Endothelial cell of umbilical vein (primary cell): ENCODE results near the gene MTPN.

ENCODE experiments used
- CTCF ChIP-seq, 2 donors: IDR thresholded peaks; 1 replicate in 1 of 2; 2 replicates in 1 of 2; pipeline ENCODE4 v1.5.1; 2011; ENCODE audit warnings: low read length in 2 of 2, mild to moderate bottlenecking in 2 of 2, moderate library complexity in 2 of 2, control low read depth in 1 of 2, inconsistent platforms in 1 of 2, low read depth in 1 of 2; ENCODE audit not compliant: insufficient read depth in 1 of 2; ENCODE audit errors: extremely low read depth in 1 of 2
- EZH2 ChIP-seq: IDR thresholded peaks from 2 replicates; pipeline ENCODE4 v1.6.1; 2012; ENCODE audit warnings: borderline replicate concordance, low read depth, mild to moderate bottlenecking, moderate library complexity, low read length, inconsistent platforms; ENCODE audit not compliant: severe bottlenecking
- FOS ChIP-seq: IDR thresholded peaks from 2 replicates; pipeline ENCODE4 v1.6.1; 2011; ENCODE audit warnings: mild to moderate bottlenecking, low read length, moderate library complexity, borderline replicate concordance; ENCODE audit not compliant: insufficient read depth
- GATA2 ChIP-seq: IDR thresholded peaks from 2 replicates; pipeline ENCODE4 v1.7.0; 2011; ENCODE audit warnings: low read depth, mild to moderate bottlenecking, moderate library complexity, mixed read lengths, low read length; ENCODE audit not compliant: insufficient read length, insufficient read depth
- JUN ChIP-seq: IDR thresholded peaks from 2 replicates; pipeline ENCODE4 v1.6.1; 2011; ENCODE audit warnings: borderline replicate concordance, low read depth; ENCODE audit not compliant: insufficient read length, insufficient read depth
- MYC ChIP-seq: IDR thresholded peaks from one replicate; pipeline ENCODE4 v1.6.1; 2011; ENCODE audit warnings: mild to moderate bottlenecking, low read depth, low read length
- POLR2A ChIP-seq: IDR thresholded peaks from 2 replicates; pipeline ENCODE4 v1.6.1; 2012; ENCODE audit warnings: low read depth, mild to moderate bottlenecking, control low read depth, low read length
- POLR2AphosphoS5 ChIP-seq: IDR thresholded peaks from 2 replicates; pipeline ENCODE4 v1.6.1; 2012; ENCODE audit warnings: low read depth, mild to moderate bottlenecking, control low read depth, low read length, moderate library complexity; ENCODE audit not compliant: insufficient read depth
- TF ChIP-seq, protein P1 (sequence below): IDR thresholded peaks from 2 replicates; pipeline ENCODE4 v1.6.1; 2011; ENCODE audit not compliant: insufficient read depth, insufficient read length

GRCh38 chr7:135884495-135885232, 92.5 kb downstream of the MTPN start:
- TF ChIP-seq JUN (no peak), EZH2 (no peak), CTCF (IDR thresholded peaks at IDR 0.05; ENCODE audit: extremely low read depth in 1 of 2, insufficient read depth in 1 of 2, low read depth in 1 of 2, low read length in 2 of 2) (no peak), POLR2AphosphoS5 (no peak), POLR2A (no peak), MYC (no peak), GATA2 (no peak), FOS (no peak)
- TF ChIP-seq, protein P1, sequence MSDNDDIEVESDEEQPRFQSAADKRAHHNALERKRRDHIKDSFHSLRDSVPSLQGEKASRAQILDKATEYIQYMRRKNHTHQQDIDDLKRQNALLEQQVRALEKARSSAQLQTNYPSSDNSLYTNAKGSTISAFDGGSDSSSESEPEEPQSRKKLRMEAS, result no peak
